Tibial nerve (tissue), 4 donors: ENCODE results near the gene RASA3. TPM values are rescaled to one million over a fixed set of nuclear protein-coding genes. Genes with fewer than 3 reads are reported as not detected.

Experiments used
- DNase-seq, 2 donors: peaks; one replicate each; pipeline ENCODE4 v3.0.0-alpha.2; 2019; ENCODE audit warnings: low spot score in 2 of 2
- H3K27ac ChIP-seq, 4 donors: fragments of 200-600 bp; sonication (generic) in 3 of 4; one replicate each; pipeline ENCODE4 v1.5.1; 2017 to 2019; ENCODE audit warnings: mild to moderate bottlenecking in 1 of 4
- H3K27me3 ChIP-seq, 2 donors: fragments of 200-600 bp; sonication (generic) in 1 of 2; one replicate each; pipeline versions ENCODE4 v1.5.1 to v1.6.0; 2017 to 2019
- H3K36me3 ChIP-seq, 3 donors: fragments of 200-600 bp; sonication (generic); one replicate each; pipeline ENCODE4 v1.5.1; 2018 to 2019
- H3K4me1 ChIP-seq, 4 donors: fragments of 200-600 bp; sonication (generic) in 3 of 4; one replicate each; pipeline ENCODE4 v1.5.1; 2017 to 2019
- H3K4me3 ChIP-seq, 4 donors: fragments of 200-600 bp; sonication (generic) in 3 of 4; one replicate each; pipeline ENCODE4 v1.5.1; 2017 to 2019; ENCODE audit warnings: mild to moderate bottlenecking in 1 of 4, moderate library complexity in 1 of 4
- H3K9me3 ChIP-seq, 4 donors: fragments of 200-600 bp; sonication (generic) in 3 of 4; one replicate each; pipeline ENCODE4 v1.5.1; 2017 to 2019
- CTCF ChIP-seq, 5 experiments: fragments of 200-600 bp in 3 of 5; fragments of 450-650 bp in 2 of 5; sonication (generic) in 3 of 5; IDR thresholded peaks; one replicate each; pipeline ENCODE4 v1.5.1; 2016 to 2019; ENCODE audit warnings: antibody characterized with exemption in 5 of 5, mild to moderate bottlenecking in 3 of 5, moderate library complexity in 2 of 5
- EP300 ChIP-seq, 2 donors: sonication (generic); formaldehyde crosslinking; IDR thresholded peaks; one replicate each; pipeline ENCODE4 v1.6.1; 2017; ENCODE audit warnings: antibody characterized with exemption in 2 of 2, mild to moderate bottlenecking in 1 of 2
- POLR2A ChIP-seq, 2 donors: fragments of 450-650 bp; IDR thresholded peaks; one replicate each; pipeline ENCODE4 v1.6.1; 2017; ENCODE audit warnings: antibody characterized with exemption in 2 of 2, mild to moderate bottlenecking in 2 of 2, moderate library complexity in 2 of 2
- WGBS, 2 donors: methylation state at CpG; one replicate each; pipeline ENCODE4 v1.1.5; 2018; 5-methylcytosine and 5-hydroxymethylcytosine counted together
- total RNA-seq, 4 donors: library from RNA; depleted of rRNA; stranded (reverse); fragments of >200 nt; gene quantifications; one replicate each; pipeline ENCODE4 v1.1.0, GENCODE V29; 2016

The RASA3 gene
- total RNA-seq, 4 donors from 2014 or later: 36.2 to 63.3 (median 46.3) TPM

GRCh38 chr13:113951246-113951999, 181.0 kb downstream of the RASA3 start:
- Histone ChIP-seq H3K4me1 (peaks cover 0 to 28% (median 10%) of the 10 kb centered on the region in 4 donors), H3K36me3 (peaks cover 0 to 22% (median 0%) of the 10 kb centered on the region in 3 donors), H3K27me3 (no peaks in the 10 kb centered on the region), H3K9me3 (no peaks in the 10 kb centered on the region), H3K27ac (peak overlapping the region in 3 of 4 donors; percentile 13 to 81 (median 20)), H3K4me3 (peak overlapping the region in 3 of 4 donors; percentile 12 to 36 (median 20))
- WGBS, 2 donors: 35 to 38% methylated on average over 34 to 38 of the region's 42 CpGs
- TF ChIP-seq POLR2A (IDR thresholded peaks at IDR 0.05): no peak
- TF ChIP-seq EP300 (IDR thresholded peaks at IDR 0.05): peak in 1 of 2 donors; percentile 65
- TF ChIP-seq CTCF (IDR thresholded peaks at IDR 0.05): peak; percentile 83 to 97 (median 92)
- DNase-seq: peak; percentile 78 to 85

- 57 to 59% methylated on average over 10 to 18 of the region's 24 CpGs for WGBS, 2 donors
- H3K4me1 ChIP-seq: peaks cover 0 to 28% (median 10%) of the 10 kb centered on the region in 4 donors
- TF ChIP-seq EP300 (IDR thresholded peaks at IDR 0.05): no peak
- TF ChIP-seq CTCF (IDR thresholded peaks at IDR 0.05): no peak
- TF ChIP-seq POLR2A (IDR thresholded peaks at IDR 0.05): no peak
- peak overlapping the region in 1 of 4 donors; percentile 81 for H3K27ac ChIP-seq
- no peaks in the 10 kb centered on the region for H3K9me3 ChIP-seq
- peaks cover 0 to 19% (median 0%) of the 10 kb centered on the region in 3 donors for H3K36me3 ChIP-seq
- DNase-seq: no peak
- no peaks in the 10 kb centered on the region for H3K27me3 ChIP-seq
- H3K4me3 ChIP-seq: no peak overlapping the region
Observed at GRCh38 chr13:113950451-113951245, 181.8 kb downstream of the RASA3 start.

GRCh38 chr13:113949546-113949945, 182.9 kb downstream of the RASA3 start:
- 60 to 78% methylated on average over 4 to 5 of the region's 5 CpGs for WGBS, 2 donors
- Histone ChIP-seq H3K9me3 (no peaks in the 10 kb centered on the region), H3K4me1 (peaks cover 0 to 28% (median 10%) of the 10 kb centered on the region in 4 donors), H3K4me3 (no peak overlapping the region), H3K27ac (no peak overlapping the region), H3K36me3 (peaks cover 0 to 17% (median 0%) of the 10 kb centered on the region in 3 donors), H3K27me3 (no peaks in the 10 kb centered on the region)
- TF ChIP-seq EP300 (IDR thresholded peaks at IDR 0.05): no peak
- no peak for TF ChIP-seq CTCF (IDR thresholded peaks at IDR 0.05)
- TF ChIP-seq POLR2A (IDR thresholded peaks at IDR 0.05): no peak
- DNase-seq: no peak

GRCh38 chr13:113948034-113948742, 184.2 kb downstream of the RASA3 start:
- Histone ChIP-seq H3K9me3 (no peaks in the 10 kb centered on the region), H3K4me1 (peaks cover 0 to 28% (median 10%) of the 10 kb centered on the region in 4 donors), H3K4me3 (no peak overlapping the region), H3K27me3 (no peaks in the 10 kb centered on the region), H3K36me3 (peaks cover 0 to 4% (median 0%) of the 10 kb centered on the region in 3 donors), H3K27ac (peak overlapping the region in 1 of 4 donors; percentile 14)
- no peak for DNase-seq
- 71 to 73% methylated on average over 14 of the region's 14 CpGs for WGBS, 2 donors
- TF ChIP-seq POLR2A (IDR thresholded peaks at IDR 0.05) (no peak), EP300 (IDR thresholded peaks at IDR 0.05) (no peak)

- Histone ChIP-seq H3K9me3 (no peaks in the 10 kb centered on the region), H3K27me3 (no peaks in the 10 kb centered on the region), H3K4me3 (no peak overlapping the region), H3K4me1 (peaks cover 0 to 28% (median 10%) of the 10 kb centered on the region in 4 donors), H3K27ac (peak overlapping the region in 1 of 4 donors; percentile 22), H3K36me3 (no peaks in the 10 kb centered on the region)
- TF ChIP-seq EP300 (IDR thresholded peaks at IDR 0.05): peak in 1 of 2 donors; percentile 22
- peak; percentile 52 to 90 (median 59) for TF ChIP-seq CTCF (IDR thresholded peaks at IDR 0.05)
- TF ChIP-seq POLR2A (IDR thresholded peaks at IDR 0.05): no peak
- peak; percentile 52 to 72 for DNase-seq
- 68 to 79% methylated on average over 13 to 17 of the region's 17 CpGs for WGBS, 2 donors
Observed at GRCh38 chr13:113947311-113948033, 185.0 kb downstream of the RASA3 start.
